ENCODE measurements around the gene ARHGAP26.

The ARHGAP26 gene

DNA sequence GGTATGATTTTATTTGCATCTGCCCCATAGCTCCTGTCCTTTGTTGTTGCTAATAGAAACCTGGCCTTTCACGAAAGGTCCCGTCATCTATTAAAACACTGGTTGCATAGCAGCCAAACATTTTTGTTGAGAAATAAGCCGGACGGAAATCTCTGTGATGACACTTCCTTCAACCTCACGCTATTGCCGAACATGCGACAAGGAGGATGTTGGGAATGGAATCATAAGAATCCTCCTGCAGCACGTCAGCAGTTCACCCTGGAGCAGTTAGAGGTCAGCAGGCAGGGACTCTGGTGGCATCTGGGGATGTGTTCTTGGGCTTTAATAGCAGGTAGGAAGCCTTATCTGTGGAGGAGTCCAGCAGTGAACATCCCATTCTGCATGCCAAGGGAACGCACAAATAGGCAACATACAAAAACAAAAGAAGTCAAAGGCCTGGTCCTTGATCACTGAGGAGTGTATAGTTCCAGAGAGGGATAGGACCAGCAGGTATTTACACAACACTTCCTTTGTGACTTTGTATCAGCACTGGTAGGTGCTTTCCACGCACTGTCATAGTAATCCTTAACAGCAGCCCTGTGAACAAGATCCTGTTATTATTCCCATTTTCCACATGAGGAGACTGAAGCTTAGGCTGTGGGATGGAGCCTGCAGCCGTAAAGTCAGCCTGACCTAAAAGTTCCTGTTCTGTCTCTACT, 33.4 kb downstream of the ARHGAP26 start:
- in situ Hi-C loops (cut with MboI; ENCODE audit: low pct_unique_long_range_greater_than_20kb, low sequenced_read_pairs) = no loop called here
- DNase-seq = no peak

DNA sequence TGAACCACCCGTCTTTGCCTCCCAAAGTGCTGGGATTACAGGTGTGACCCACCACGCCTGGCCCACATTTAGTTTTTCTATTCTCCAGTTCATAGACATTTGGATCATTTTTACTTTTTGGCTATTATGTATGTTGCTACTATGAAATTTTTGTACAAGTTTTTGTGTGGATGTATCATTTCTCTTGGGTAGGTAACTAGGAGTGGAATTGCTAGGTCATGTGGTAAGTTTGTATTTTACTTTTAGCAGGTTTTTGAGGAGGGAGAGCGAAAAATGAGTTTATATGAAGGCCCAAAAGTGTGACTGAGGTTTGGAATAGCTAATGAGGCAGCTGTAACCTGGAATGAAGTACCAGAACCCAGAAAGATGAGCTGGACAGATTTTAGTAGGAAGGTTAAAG, 35.2 kb downstream of the ARHGAP26 start:
- in situ Hi-C loops (cut with MboI; ENCODE audit: low pct_unique_long_range_greater_than_20kb, low sequenced_read_pairs) = no loop called here

DNA sequence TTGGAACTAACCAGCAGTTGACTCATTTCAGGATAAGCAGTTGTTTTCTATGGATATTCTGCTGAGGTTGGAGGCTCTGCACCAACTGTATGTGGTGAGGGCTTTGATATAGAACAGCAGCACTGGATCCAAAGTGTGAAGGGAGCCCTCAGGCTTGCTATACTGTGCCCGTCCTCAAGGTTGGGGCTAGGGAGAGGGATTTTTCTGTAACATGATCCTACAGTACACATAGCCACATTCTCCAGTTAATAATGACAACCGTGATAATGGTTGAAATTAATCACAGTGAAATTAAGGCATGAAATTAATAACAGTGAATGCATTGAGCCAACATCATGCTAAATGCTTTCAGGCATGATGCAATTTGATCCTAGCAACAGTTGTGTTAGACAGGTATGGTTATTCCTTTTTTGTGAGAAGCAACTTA, 36.7 kb downstream of the ARHGAP26 start:
- in situ Hi-C loops (cut with MboI; ENCODE audit: low pct_unique_long_range_greater_than_20kb, low sequenced_read_pairs) = no loop called here
- no peak for DNase-seq

More for the DNA sequence above, 35.2 kb downstream of the ARHGAP26 start:
- no peak for DNase-seq

DNA sequence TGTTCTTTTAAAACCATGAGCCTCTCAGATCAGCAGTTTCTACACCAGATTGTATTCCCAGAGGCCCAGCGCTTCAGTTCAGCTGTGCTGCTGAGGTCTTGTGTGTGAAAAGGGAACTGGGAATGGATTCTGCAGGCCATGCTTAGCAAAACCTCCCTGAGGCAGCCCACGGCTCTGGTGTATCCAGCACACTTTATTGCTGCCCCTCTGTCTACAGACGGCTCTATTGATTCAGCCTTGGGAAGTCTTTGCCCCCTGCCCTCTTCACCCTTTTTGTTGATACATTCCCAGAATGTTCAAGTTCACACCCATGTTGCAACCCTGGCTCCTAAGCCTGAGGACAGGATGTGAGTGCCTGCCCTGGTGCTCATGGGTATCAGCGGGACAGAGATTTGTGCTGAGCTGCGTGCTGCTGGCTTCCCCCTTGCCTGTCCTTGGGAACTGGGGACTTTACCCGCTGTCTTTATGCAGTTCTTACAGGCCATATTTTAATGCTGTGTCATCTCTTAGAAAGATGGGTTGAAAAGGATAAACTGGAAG, 37.3 kb downstream of the ARHGAP26 start:
- in situ Hi-C loops (cut with MboI; ENCODE audit: low pct_unique_long_range_greater_than_20kb, low sequenced_read_pairs) = no loop called here
- no peak for DNase-seq

DNA sequence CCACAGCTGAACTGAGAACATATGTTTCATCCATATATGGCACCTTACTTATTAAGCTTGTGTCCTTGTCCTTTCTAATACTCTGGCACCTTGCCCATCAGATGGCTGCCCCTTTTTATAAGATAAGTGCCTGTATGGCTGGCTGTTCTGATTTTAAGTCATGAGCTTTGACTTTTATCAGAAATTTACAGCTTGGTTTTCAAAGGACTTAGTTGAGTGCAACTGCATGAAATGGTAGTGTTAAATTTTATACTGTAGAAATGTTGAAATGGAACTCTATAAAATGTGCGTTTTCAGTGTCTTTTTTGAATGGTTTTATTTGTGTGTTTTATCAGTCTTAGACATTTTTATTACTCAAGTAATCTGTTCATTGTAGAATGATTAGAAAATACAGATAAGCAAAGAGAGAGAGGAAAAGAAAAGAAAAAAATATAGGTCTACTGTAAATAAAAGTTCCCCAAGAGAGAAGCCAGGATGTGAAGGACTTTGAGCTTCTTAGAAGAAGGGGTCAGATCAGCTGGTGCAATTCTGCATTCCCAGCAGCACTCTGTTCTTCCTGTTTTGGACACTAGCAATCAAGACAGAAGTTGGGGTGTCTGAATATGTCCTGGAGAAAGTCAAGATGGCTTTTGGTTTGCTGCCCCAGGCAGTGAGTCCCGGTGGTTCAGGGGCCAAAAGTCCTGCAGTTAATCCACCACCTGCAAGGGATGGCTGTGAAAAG, 38.9 kb downstream of the ARHGAP26 start:
- in situ Hi-C loops (cut with MboI; ENCODE audit: low pct_unique_long_range_greater_than_20kb, low sequenced_read_pairs) = no loop called here
- no peak for DNase-seq

DNA sequence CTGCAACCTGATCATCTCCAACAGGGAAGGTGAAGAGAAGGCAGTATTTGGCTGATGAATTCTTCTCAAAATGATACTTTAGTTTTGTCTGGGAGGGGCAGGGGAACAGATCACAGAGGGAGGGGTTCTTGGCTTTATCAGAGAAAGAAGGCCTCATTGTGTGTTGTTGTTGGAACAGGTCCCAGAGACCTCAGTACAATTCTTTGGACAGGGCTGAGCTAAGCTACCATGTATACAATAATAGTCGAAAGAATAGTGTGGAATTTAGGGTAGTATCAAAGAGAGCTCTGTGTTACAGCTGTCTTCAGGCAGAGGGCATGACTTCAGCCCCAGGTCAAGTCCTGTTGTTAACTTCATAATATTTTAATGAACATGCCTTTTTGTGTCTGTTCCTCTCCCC, 39.9 kb downstream of the ARHGAP26 start:
- no peak for DNase-seq
- in situ Hi-C loops (cut with MboI; ENCODE audit: low pct_unique_long_range_greater_than_20kb, low sequenced_read_pairs) = no loop called here

DNA sequence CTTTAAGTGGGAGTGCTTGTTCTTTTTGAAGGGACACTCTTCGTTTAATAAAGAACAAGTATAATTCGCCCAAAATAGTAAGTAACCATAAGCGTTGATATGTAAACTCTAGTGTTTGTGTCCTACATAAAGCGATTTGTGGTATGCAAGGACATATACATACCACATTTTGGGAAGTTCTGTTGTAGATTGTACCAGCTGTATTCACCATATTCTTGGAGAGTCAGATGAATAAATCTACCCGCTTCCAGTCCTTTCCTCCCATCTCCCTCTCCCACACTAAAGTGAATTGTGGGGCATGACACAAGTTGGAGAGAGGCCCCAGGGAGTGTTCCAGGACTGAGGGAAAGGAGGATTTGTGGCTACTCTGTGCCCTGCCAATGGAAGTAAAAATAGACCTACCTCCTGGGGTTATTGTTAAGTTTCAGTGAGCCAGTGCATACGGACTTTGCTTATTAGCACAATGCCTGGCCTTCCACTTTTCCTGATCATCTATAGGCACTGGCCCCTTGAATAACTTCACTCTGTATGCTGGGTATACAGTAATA, 40.6 kb downstream of the ARHGAP26 start:
- no peak for DNase-seq

DNA sequence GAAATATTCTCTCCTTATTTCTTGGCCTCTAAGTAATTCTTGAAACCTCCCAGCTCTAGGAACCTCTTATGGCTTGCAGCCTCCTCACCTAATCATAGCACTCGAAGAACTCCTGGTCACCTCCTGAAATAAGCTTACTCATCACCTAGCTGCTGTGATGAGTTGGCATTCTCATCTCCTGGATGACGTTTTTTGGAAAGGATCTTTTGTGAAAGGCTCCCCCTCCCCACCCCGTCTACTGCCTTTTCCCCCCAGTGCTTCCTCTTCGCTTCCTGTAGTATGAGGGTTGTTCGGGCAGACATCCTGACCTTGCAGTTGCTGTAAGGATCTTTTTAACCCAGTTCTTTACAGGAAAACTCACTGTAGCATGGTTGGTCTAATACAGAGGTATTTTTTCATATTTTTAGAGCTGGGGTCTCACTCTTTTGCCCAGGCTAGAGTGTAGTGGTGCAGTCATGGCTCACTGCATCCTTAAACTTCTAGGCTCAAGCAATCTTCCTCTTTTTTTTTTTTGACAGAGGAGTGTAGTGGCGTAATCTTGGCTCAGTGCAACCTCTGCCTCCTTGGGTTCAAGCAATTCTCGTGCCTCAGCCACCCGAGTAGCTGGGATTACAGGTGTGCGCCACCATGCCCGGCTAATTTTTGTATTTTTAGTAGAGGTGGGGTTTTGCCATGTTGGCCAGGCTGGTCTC, 41.8 kb downstream of the ARHGAP26 start:
- peak; percentile 38 for DNase-seq
- in situ Hi-C loops (cut with MboI; ENCODE audit: low pct_unique_long_range_greater_than_20kb, low sequenced_read_pairs) = no loop called here

More for the DNA sequence above, 40.6 kb downstream of the ARHGAP26 start:
- in situ Hi-C loops (cut with MboI; ENCODE audit: low pct_unique_long_range_greater_than_20kb, low sequenced_read_pairs) = no loop called here

DNA sequence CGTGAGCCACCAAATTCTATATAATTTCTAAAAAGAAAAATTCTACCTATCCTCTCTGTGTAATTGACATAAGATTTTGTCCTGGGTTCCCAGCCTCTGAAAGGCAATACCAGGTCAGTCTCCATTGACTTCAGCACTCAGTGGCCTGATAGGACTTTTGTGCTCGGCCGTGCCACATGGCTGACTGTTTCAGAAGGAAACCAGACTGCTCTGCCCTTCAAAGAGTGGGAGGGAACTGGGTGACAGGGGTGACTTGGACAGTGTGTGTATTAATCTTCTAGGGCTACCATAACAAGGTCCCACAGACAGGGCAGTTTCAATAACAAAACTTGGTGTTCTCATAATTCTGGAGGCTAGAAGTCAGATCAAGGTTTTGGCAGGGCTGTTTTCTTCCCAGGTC, 43.0 kb downstream of the ARHGAP26 start:
- DNase-seq = no peak
- in situ Hi-C loops (cut with MboI; ENCODE audit: low pct_unique_long_range_greater_than_20kb, low sequenced_read_pairs) = no loop called here

DNA sequence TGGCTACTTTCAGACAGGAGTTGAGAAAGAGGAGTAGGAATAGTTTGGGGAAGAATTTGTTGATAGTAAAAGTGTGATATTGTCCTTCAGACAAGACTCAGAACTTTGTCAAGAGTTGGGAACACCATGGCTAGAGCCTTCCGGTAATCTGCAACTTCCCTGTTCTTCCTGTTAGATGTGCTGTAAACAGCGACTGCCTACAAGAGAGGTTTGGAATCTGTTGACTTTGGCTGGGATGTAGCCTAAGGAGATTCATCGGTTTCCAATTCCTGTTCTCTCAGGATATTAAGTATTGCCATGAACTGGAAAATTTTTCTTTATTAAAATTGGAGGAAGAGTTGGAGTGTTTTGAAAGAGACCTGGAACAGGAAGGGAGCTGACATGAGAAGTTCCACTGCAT, 43.9 kb downstream of the ARHGAP26 start:
- in situ Hi-C loops (cut with MboI; ENCODE audit: low pct_unique_long_range_greater_than_20kb, low sequenced_read_pairs) = no loop called here
- DNase-seq = no peak

DNA sequence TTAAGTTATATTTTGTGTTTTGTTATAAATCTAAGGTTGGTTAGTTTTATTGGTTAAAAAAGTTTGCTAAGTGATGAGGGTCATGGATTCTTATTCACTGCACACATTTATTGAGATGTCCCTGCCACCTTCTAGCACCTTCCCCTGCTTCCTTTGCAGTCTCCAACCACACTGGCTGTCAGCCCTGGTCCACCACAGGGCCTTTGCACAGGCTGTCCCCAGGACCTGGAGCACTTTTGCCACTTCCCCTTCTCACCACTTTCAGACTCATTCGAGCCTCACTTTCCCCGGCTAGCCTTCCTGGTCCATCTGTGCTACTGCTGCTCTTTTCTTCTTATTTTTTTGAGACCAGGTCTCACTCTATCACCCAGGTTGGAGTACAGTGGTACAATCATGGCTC, 45.3 kb downstream of the ARHGAP26 start:
- in situ Hi-C loops (cut with MboI; ENCODE audit: low pct_unique_long_range_greater_than_20kb, low sequenced_read_pairs) = no loop called here
- no peak for DNase-seq

DNA sequence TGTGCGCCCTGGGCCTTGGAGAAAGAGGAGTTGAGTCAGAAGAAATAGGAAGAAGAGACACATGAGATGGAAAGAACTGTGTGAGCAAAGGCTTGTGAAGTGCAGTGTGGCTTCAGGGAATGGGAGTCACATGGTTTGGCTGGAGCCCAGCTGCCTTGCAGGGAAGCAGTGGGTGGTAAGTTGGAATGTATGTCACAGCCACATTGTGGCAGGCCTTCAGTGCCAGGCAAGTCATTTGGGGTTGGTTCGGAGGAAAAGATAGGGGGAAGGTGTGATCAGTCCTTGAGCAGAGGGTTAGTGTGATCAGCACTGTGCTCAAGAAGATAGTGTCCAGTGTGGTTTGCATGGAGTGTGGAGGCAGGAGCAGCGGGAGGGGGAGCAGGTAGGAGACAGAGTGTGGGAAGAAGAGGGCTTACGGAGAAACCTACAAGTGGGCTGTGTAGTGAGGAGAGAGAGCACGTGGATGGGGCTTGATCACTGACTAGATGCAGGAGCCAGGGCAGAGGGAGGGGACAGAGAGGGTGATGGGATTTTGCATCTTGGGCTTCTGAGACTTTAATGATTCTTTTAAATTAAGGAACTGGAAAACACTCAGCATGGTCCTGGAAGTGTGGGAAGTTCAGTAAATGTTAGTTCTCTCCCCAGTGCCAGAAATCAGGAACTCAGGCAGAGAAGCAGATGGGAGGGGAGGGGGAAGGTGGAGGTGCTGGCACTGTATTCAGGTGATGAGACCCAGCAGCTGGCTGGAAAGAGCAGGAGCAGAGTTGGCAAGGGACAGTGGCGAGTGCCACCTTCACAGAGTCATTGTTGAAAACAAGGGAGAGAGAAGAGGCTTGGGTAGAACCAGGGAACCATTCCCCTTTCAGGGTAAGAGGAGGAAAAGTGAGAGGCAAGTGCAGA, 46.6 kb downstream of the ARHGAP26 start:
- DNase-seq = no peak
- in situ Hi-C loops (cut with MboI; ENCODE audit: low pct_unique_long_range_greater_than_20kb, low sequenced_read_pairs) = no loop called here

DNA sequence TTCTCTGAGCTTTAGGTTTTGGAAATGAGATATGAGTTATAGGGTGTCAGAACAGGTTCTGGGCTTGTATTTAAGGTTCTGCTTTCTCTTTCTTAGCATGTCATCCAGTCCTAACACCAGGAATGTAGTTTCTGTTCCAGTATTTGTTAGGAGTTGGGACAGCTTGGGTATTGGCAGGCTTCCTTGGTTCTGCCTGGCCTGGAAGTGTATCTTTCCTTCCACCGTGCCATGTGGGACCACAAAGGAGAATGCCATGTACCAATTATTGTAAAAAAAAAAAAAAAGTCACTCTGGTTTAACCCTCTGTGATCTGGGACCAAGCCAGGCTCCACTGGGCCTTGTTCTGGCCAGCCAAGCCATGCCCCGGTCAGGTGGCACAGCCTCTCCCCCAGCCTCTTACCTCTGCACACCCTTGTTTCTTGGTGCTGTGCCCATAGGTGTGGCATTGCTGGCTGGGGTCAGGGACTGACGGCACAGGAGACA, 47.8 kb downstream of the ARHGAP26 start:
- in situ Hi-C loops (cut with MboI; ENCODE audit: low pct_unique_long_range_greater_than_20kb, low sequenced_read_pairs) = no loop called here
- DNase-seq = no peak

DNA sequence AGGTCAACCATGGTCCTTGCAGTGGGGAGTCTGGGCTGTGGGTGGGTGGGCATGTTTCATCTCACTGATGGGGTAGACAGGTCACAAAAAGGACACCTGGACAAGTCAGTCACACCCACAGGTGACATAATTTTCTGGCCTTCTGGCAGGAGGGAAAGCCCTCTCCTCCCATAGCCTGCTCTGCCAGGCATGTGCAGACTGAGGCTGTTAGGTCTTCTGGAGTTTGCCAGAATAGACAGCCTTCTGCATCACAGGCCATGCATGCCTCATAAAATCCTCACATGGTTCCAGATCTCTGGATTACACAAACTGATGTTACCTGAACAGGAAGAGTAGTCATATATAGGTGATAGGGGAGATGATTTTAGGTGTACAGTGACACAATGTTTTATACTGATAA, 49.1 kb downstream of the ARHGAP26 start:
- no peak for DNase-seq
- in situ Hi-C loops (cut with MboI; ENCODE audit: low pct_unique_long_range_greater_than_20kb, low sequenced_read_pairs) = no loop called here

DNA sequence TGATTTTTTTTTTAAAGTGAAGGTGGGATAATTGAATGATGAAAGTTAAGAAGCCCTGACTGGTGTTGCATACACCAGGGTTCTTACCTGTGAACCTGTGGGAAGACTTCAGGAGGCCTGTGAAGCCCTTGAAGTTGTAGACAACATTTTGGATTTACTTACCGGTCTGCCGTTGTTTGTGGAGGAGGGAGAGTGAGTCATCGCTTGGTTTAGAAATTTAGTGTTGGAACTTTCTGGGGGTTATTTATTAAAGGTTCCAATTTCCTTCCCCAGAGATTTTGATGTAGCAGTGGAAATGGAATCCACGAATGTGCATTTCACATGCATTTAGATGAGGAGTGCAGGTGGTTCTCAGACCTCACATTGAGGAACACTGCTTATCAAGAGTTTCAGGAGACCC, 49.6 kb downstream of the ARHGAP26 start:
- no peak for DNase-seq
- in situ Hi-C loops (cut with MboI; ENCODE audit: low pct_unique_long_range_greater_than_20kb, low sequenced_read_pairs) = no loop called here

DNA sequence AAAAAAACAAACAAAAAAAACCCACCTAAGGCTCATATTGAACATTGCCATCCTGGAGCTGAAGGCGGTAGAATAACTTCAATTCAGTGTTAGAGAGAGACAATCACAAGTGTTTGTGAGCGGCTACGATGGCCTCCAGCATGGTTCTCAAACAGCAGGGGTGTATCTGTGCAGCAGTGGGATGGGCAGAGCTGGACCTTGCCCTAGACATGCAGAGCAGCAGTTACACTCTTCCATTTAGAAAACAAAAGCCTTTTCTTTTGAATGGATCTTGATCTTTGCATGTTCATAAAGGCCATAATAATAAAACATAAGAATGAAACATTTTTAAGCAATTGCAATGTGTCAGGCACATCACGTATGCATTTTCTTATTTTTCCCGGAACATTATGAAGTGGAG, 50.3 kb downstream of the ARHGAP26 start:
- in situ Hi-C loops (cut with MboI; ENCODE audit: low pct_unique_long_range_greater_than_20kb, low sequenced_read_pairs) = no loop called here
- DNase-seq = no peak

DNA sequence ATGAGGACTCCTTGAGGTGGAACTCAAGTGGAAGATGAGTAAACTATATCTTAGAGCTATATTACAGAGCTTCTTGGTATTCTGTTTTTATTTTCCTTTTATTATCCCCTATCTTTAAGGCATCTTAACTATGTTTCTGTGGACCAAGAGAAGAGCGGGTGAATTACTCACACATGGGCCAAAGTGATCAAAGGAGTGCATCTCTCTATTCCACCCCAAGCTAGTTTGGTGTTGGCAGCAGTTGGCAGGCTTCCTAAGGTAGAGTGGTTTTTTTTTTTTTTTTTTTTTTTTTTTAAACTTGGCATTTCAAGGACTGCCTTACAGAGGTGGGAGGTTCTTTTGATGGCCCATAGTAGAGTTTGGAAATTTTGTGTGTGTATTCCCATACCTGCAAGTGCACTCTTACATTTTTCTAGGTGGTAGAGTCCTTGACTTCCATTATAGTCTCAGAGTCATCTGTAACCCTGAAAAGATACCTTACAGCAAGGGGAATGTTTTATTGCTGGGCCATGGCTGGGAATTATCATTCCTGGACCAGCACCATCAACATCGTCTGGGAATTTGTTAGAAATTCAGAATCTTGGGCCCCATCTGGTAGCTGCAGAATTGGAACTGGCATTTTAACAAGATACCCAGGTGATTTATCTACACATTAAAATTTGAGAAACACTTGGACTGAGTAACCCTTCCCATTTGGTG, 51.0 kb downstream of the ARHGAP26 start:
- DNase-seq = no peak
- in situ Hi-C loops (cut with MboI; ENCODE audit: low pct_unique_long_range_greater_than_20kb, low sequenced_read_pairs) = no loop called here
